Measurements from ENCODE around the gene NEDD4. TPM values are rescaled to one million over a fixed set of nuclear protein-coding genes. Genes with fewer than 3 reads are reported as not detected.

NEDD4 gene
- polyA plus RNA-seq, 4 donors, result 5.6 to 24.0 (median 8.9) TPM

DNA sequence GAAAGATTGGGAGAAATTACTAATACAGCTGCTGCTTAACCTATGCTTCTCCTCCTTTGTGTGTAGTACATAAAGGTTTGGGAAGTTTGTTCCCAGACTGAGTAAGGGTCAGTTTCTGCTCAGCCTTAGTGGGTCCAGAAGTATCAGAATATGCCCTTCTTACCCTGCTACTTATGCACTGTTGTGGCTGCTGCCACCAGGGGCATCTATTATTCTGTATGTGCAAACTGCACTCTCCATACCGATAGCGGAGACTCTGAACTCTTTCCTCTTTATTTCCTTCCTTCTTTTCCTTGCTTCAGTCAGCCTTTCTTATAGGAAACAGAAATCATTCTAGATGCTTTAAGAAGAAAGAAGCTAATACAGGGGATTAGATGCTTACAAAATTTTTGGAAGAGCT lies 4.0 kb downstream of the NEDD4 start:
- Histone ChIP-seq H3K9me3 (ENCODE audit: control insufficient read depth in 2 of 2, insufficient read depth in 1 of 2, low read depth in 1 of 2, low read length in 1 of 2) (no peaks in the 10 kb centered on the region), H3K27me3 (ENCODE audit: control insufficient read depth in 3 of 3, insufficient read depth in 3 of 3, low read length in 3 of 3) (no peaks in the 10 kb centered on the region), H3K4me3 (ENCODE audit: low read depth in 1 of 3, low read length in 3 of 3) (no peak overlapping the region), H3K27ac (ENCODE audit: low read depth in 1 of 3, low read length in 2 of 3) (no peak overlapping the region), H3K4me1 (ENCODE audit: control insufficient read depth in 3 of 3, insufficient read depth in 2 of 3, low read depth in 1 of 3, low read length in 2 of 3) (peaks cover 0 to 20% (median 6%) of the 10 kb centered on the region in 3 donors), H3K36me3 (ENCODE audit: control insufficient read depth in 3 of 3, insufficient read depth in 2 of 3, low read depth in 1 of 3, low read length in 3 of 3) (peaks cover 0 to 2% (median 0%) of the 10 kb centered on the region in 3 donors)
- DNase-seq (no peak), FAIRE-seq (no peak)
- WGBS, 3 donors, result 80 to 89% (median 82%) methylated on average over 2 of the region's 2 CpGs

- no peaks in the 10 kb centered on the region for H3K4me1 ChIP-seq (ENCODE audit: control insufficient read depth in 3 of 3, insufficient read depth in 2 of 3, low read depth in 1 of 3, low read length in 2 of 3)
- H3K27ac ChIP-seq (ENCODE audit: low read depth in 1 of 3, low read length in 2 of 3), result no peak overlapping the region
- no peaks in the 10 kb centered on the region for H3K27me3 ChIP-seq (ENCODE audit: control insufficient read depth in 3 of 3, insufficient read depth in 3 of 3, low read length in 3 of 3)
- H3K4me3 ChIP-seq (ENCODE audit: low read depth in 1 of 3, low read length in 3 of 3), result no peak overlapping the region
- FAIRE-seq (no peak), DNase-seq (no peak)
- WGBS, 3 donors, result 77 to 89% (median 87%) methylated on average over 2 of the region's 2 CpGs
- no peaks in the 10 kb centered on the region for H3K9me3 ChIP-seq (ENCODE audit: control insufficient read depth in 2 of 2, insufficient read depth in 1 of 2, low read depth in 1 of 2, low read length in 1 of 2)
- H3K36me3 ChIP-seq (ENCODE audit: control insufficient read depth in 3 of 3, insufficient read depth in 2 of 3, low read depth in 1 of 3, low read length in 3 of 3), result peaks cover 0 to 2% (median 2%) of the 10 kb centered on the region in 3 donors
Measured at GRCh38 chr15:55981582-55982249, 11.7 kb downstream of the NEDD4 start.

- Histone ChIP-seq H3K36me3 (ENCODE audit: control insufficient read depth in 3 of 3, insufficient read depth in 2 of 3, low read depth in 1 of 3, low read length in 3 of 3) (peaks cover 0 to 2% (median 2%) of the 10 kb centered on the region in 3 donors), H3K9me3 (ENCODE audit: control insufficient read depth in 2 of 2, insufficient read depth in 1 of 2, low read depth in 1 of 2, low read length in 1 of 2) (no peaks in the 10 kb centered on the region), H3K4me1 (ENCODE audit: control insufficient read depth in 3 of 3, insufficient read depth in 2 of 3, low read depth in 1 of 3, low read length in 2 of 3) (no peaks in the 10 kb centered on the region), H3K4me3 (ENCODE audit: low read depth in 1 of 3, low read length in 3 of 3) (no peak overlapping the region), H3K27ac (ENCODE audit: low read depth in 1 of 3, low read length in 2 of 3) (no peak overlapping the region), H3K27me3 (ENCODE audit: control insufficient read depth in 3 of 3, insufficient read depth in 3 of 3, low read length in 3 of 3) (no peaks in the 10 kb centered on the region)
- 94 to 98% (median 95%) methylated on average over 4 of the region's 4 CpGs for WGBS, 3 donors
- FAIRE-seq (no peak), DNase-seq (no peak)
Measured at GRCh38 chr15:55980511-55980910, 12.9 kb downstream of the NEDD4 start.

- 89 to 96% (median 93%) methylated on average over 1 of the region's 1 CpG for WGBS, 3 donors
- H3K4me1 ChIP-seq (ENCODE audit: control insufficient read depth in 3 of 3, insufficient read depth in 2 of 3, low read depth in 1 of 3, low read length in 2 of 3), result no peaks in the 10 kb centered on the region
- H3K9me3 ChIP-seq (ENCODE audit: control insufficient read depth in 2 of 2, insufficient read depth in 1 of 2, low read depth in 1 of 2, low read length in 1 of 2), result no peaks in the 10 kb centered on the region
- no peak for FAIRE-seq
- no peak overlapping the region for H3K4me3 ChIP-seq (ENCODE audit: low read depth in 1 of 3, low read length in 3 of 3)
- no peak overlapping the region for H3K27ac ChIP-seq (ENCODE audit: low read depth in 1 of 3, low read length in 2 of 3)
- H3K36me3 ChIP-seq (ENCODE audit: control insufficient read depth in 3 of 3, insufficient read depth in 2 of 3, low read depth in 1 of 3, low read length in 3 of 3), result no peaks in the 10 kb centered on the region
- no peaks in the 10 kb centered on the region for H3K27me3 ChIP-seq (ENCODE audit: control insufficient read depth in 3 of 3, insufficient read depth in 3 of 3, low read length in 3 of 3)
- DNase-seq, result no peak
Measured at GRCh38 chr15:55977231-55977630, 16.2 kb downstream of the NEDD4 start.

GRCh38 chr15:55970286-55970685 lies 23.1 kb downstream of the NEDD4 start:
- Histone ChIP-seq H3K27me3 (ENCODE audit: control insufficient read depth in 3 of 3, insufficient read depth in 3 of 3, low read length in 3 of 3) (no peaks in the 10 kb centered on the region), H3K36me3 (ENCODE audit: control insufficient read depth in 3 of 3, insufficient read depth in 2 of 3, low read depth in 1 of 3, low read length in 3 of 3) (peaks cover 0 to 4% (median under 1%) of the 10 kb centered on the region in 3 donors), H3K4me1 (ENCODE audit: control insufficient read depth in 3 of 3, insufficient read depth in 2 of 3, low read depth in 1 of 3, low read length in 2 of 3) (no peaks in the 10 kb centered on the region), H3K9me3 (ENCODE audit: control insufficient read depth in 2 of 2, insufficient read depth in 1 of 2, low read depth in 1 of 2, low read length in 1 of 2) (peaks cover 0 to 6% of the 10 kb centered on the region in 2 donors), H3K4me3 (ENCODE audit: low read depth in 1 of 3, low read length in 3 of 3) (no peak overlapping the region), H3K27ac (ENCODE audit: low read depth in 1 of 3, low read length in 2 of 3) (no peak overlapping the region)
- DNase-seq (no peak), FAIRE-seq (no peak)
- WGBS, 3 donors, result 92 to 94% (median 93%) methylated on average over 1 of the region's 1 CpG

GRCh38 chr15:55969582-55969981 lies 23.8 kb downstream of the NEDD4 start:
- Histone ChIP-seq H3K27me3 (ENCODE audit: control insufficient read depth in 3 of 3, insufficient read depth in 3 of 3, low read length in 3 of 3) (no peaks in the 10 kb centered on the region), H3K4me1 (ENCODE audit: control insufficient read depth in 3 of 3, insufficient read depth in 2 of 3, low read depth in 1 of 3, low read length in 2 of 3) (no peaks in the 10 kb centered on the region), H3K4me3 (ENCODE audit: low read depth in 1 of 3, low read length in 3 of 3) (no peak overlapping the region), H3K27ac (ENCODE audit: low read depth in 1 of 3, low read length in 2 of 3) (no peak overlapping the region), H3K36me3 (ENCODE audit: control insufficient read depth in 3 of 3, insufficient read depth in 2 of 3, low read depth in 1 of 3, low read length in 3 of 3) (peaks cover 0 to 9% (median 2%) of the 10 kb centered on the region in 3 donors), H3K9me3 (ENCODE audit: control insufficient read depth in 2 of 2, insufficient read depth in 1 of 2, low read depth in 1 of 2, low read length in 1 of 2) (peaks cover 0 to 6% of the 10 kb centered on the region in 2 donors)
- DNase-seq, result no peak
- 90 to 94% (median 91%) methylated on average over 3 of the region's 3 CpGs for WGBS, 3 donors
- no peak for FAIRE-seq

- peaks cover 0 to 6% of the 10 kb centered on the region in 2 donors for H3K9me3 ChIP-seq (ENCODE audit: control insufficient read depth in 2 of 2, insufficient read depth in 1 of 2, low read depth in 1 of 2, low read length in 1 of 2)
- H3K4me3 ChIP-seq (ENCODE audit: low read depth in 1 of 3, low read length in 3 of 3), result no peak overlapping the region
- WGBS, 3 donors, result 57 to 84% (median 73%) methylated on average over 4 of the region's 4 CpGs
- peak in 1 of 2 donors; percentile 40 for DNase-seq
- peaks cover 0 to 9% (median 2%) of the 10 kb centered on the region in 3 donors for H3K36me3 ChIP-seq (ENCODE audit: control insufficient read depth in 3 of 3, insufficient read depth in 2 of 3, low read depth in 1 of 3, low read length in 3 of 3)
- no peak overlapping the region for H3K27ac ChIP-seq (ENCODE audit: low read depth in 1 of 3, low read length in 2 of 3)
- FAIRE-seq, result no peak
- no peaks in the 10 kb centered on the region for H3K4me1 ChIP-seq (ENCODE audit: control insufficient read depth in 3 of 3, insufficient read depth in 2 of 3, low read depth in 1 of 3, low read length in 2 of 3)
- no peaks in the 10 kb centered on the region for H3K27me3 ChIP-seq (ENCODE audit: control insufficient read depth in 3 of 3, insufficient read depth in 3 of 3, low read length in 3 of 3)
Measured at GRCh38 chr15:55968923-55969322, 24.5 kb downstream of the NEDD4 start.

DNA sequence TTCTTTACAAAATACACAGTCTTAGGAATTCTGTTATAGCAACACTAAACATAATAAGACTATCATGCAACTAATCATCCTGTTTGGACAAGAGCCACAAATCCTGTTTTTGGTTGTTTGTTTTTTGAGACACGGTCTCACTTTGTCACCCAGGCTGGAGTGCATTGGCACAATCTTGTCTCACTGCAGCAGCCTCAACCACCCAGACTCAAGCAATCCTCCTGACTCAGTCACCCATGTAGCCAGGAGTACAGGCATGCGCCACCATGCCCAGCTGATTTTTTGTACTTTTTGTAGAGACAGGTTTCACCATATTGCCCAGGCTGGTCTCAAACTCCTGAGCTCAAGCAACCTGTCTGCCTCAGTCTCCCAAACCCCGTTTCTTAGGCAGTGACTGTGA lies 28.3 kb downstream of the NEDD4 start:
- H3K9me3 ChIP-seq (ENCODE audit: control insufficient read depth in 2 of 2, insufficient read depth in 1 of 2, low read depth in 1 of 2, low read length in 1 of 2), result peaks cover 0 to under 1% of the 10 kb centered on the region in 2 donors
- peaks cover 0 to 11% (median 2%) of the 10 kb centered on the region in 3 donors for H3K36me3 ChIP-seq (ENCODE audit: control insufficient read depth in 3 of 3, insufficient read depth in 2 of 3, low read depth in 1 of 3, low read length in 3 of 3)
- peaks cover 0 to 5% (median 0%) of the 10 kb centered on the region in 3 donors for H3K4me1 ChIP-seq (ENCODE audit: control insufficient read depth in 3 of 3, insufficient read depth in 2 of 3, low read depth in 1 of 3, low read length in 2 of 3)
- H3K4me3 ChIP-seq (ENCODE audit: low read depth in 1 of 3, low read length in 3 of 3), result no peak overlapping the region
- no peak overlapping the region for H3K27ac ChIP-seq (ENCODE audit: low read depth in 1 of 3, low read length in 2 of 3)
- no peaks in the 10 kb centered on the region for H3K27me3 ChIP-seq (ENCODE audit: control insufficient read depth in 3 of 3, insufficient read depth in 3 of 3, low read length in 3 of 3)
- 84 to 90% (median 84%) methylated on average over 3 of the region's 3 CpGs for WGBS, 3 donors
- DNase-seq, result no peak
- FAIRE-seq, result no peak

DNA sequence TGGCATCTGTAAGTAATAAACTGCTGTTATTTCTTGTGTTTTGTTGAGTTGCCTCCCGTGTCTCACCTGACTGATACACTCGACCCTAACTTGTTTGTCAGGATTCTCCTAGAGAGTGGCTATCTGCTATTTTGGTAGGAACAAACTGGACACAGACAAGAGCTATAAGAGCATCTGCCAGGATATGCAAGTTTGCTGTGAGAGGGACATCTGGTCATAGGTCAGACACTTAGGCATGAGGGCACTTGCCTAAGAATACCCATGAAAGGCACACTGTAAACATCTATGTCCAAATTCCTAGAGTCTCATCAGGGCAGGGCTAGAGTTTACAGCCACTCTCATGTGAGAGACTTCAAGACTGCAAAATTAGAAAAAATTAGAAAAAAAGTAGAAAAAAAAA lies 32.5 kb downstream of the NEDD4 start:
- no peak for DNase-seq
- Histone ChIP-seq H3K27me3 (ENCODE audit: control insufficient read depth in 3 of 3, insufficient read depth in 3 of 3, low read length in 3 of 3) (no peaks in the 10 kb centered on the region), H3K27ac (ENCODE audit: low read depth in 1 of 3, low read length in 2 of 3) (no peak overlapping the region), H3K36me3 (ENCODE audit: control insufficient read depth in 3 of 3, insufficient read depth in 2 of 3, low read depth in 1 of 3, low read length in 3 of 3) (peaks cover 0 to 11% (median 2%) of the 10 kb centered on the region in 3 donors), H3K4me3 (ENCODE audit: low read depth in 1 of 3, low read length in 3 of 3) (no peak overlapping the region), H3K9me3 (ENCODE audit: control insufficient read depth in 2 of 2, insufficient read depth in 1 of 2, low read depth in 1 of 2, low read length in 1 of 2) (no peaks in the 10 kb centered on the region), H3K4me1 (ENCODE audit: control insufficient read depth in 3 of 3, insufficient read depth in 2 of 3, low read depth in 1 of 3, low read length in 2 of 3) (peaks cover 0 to 5% (median 5%) of the 10 kb centered on the region in 3 donors)
- FAIRE-seq, result no peak
- WGBS, 3 donors, result 60 to 78% (median 75%) methylated on average over 2 of the region's 2 CpGs
